NCI-H748 (cell line): ENCODE results near the gene AFF2.

Experiments
- DNase-seq: peaks from one replicate; lab custom pipeline; 2025; ENCODE audit not compliant: unreplicated experiment; lab: John Stamatoyannopoulos, UW

AFF2 gene

DNA sequence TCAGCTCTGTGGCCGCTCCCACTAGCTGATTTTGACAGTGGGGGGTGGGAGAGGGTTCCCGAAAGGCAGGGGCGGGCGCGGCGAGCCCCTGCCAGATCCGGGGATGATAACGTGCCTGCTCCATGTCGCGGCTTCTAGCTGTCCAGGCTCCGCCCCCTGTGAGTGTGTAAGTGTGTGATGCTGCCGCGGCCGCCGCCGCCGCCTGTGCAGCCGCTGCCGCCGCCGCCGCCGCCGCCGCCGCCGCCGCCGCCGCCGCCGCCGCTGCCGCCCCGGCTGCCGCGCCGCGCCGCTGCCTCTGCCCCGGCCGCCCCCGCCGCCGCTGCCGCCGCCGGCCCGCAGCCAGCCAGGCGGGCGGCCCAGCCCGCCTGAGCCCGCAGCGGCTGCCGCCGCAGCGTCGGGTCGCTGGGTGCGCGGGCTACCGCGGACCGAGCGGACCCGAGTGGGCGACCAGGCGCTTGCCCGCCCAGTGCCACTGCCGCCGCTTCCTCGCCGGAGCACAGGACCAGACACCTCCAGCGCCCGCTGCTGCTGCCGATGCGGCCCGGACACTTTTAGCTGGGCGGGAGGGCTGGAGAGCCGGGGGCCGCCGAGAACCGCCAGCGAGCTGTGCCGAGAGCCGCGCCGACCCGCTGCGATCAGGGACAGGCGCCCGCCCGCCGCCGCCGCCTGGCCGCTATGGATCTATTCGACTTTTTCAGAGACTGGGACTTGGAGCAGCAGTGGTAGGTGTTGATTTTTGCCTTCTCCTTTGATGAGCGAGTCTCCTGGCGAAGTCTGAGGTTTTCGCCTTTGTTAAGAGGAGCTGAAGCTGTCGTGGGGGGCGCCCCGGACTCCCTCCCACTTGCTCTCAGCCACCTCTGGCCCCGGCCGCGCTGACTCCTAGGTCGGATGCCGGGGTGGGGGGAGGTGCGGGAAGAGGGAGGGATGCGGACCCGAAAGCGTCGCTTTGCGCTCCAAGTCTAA, at the start of gene AFF2:
Gene AFF2 (plus strand): TSS at position 195 of the 963 bp plus-strand sequence. CDS start 481 bp downstream, at position 676.
- peak; percentile 54 for DNase-seq

GRCh38 chrX:148457279-148457678, 43.1 kb upstream of the AFF2 start:
- DNase-seq = no peak

GRCh38 chrX:148459343-148459742, 41.1 kb upstream of the AFF2 start:
- no peak for DNase-seq

DNA sequence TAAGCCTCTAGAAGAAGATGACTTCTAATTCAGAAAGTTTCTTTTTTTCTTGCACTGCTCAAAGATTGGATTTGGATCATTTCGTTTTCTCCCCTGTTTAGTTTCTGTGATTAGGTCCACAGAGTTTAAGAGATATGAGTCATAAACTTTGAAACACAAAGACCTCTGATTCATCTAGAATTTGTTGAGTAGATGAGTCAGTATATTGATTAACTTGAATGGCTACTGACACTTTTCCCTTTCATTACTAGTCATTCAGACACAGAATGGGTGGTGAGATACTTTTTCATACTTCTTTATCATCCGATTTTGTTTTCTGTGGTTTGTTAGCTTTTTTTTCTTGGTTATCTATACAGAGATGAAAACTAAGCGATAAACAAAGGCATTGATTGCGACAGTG, 34.1 kb upstream of the AFF2 start:
- no peak for DNase-seq

DNA sequence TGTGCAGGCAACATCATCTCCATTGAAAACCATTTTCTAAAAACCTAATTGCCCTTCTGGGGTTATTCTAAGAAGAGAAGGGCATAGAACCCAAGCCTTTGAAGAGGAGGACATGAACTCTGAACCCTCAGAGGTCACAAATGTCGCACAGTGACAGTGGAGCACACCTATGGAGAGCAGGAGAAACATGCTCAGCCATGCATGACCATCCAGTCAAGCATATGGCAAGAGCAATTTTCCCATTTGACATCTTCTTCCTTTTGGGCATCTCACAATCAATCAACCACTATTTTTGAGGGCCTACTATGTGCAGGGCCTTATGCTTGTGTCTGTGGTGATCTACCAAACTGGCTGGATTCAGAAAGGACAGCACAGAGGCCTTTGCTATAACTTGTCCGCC, 30.1 kb upstream of the AFF2 start:
- DNase-seq = no peak

DNA sequence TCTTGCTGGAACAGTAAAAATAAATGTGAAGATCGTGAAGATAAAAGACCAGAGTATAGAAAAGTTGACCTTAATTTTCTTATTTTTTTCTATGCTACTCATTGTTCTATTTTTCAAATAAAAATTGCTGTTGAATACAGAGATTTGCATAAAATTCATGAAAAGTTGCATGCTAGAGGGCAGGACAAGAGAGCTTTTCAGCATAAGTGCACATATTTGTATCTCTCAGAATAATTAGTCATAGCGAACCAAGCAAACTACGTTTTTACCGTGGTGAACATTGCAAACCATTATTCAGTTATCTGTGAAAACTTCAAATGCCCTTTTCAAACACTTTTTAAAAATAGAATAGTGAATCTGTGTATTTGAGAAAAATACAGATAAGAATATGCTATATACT, 26.4 kb upstream of the AFF2 start:
- DNase-seq = no peak

GRCh38 chrX:148492057-148492456, 8.4 kb upstream of the AFF2 start:
- DNase-seq = no peak

GRCh38 chrX:148495176-148495575, 5.2 kb upstream of the AFF2 start:
- no peak for DNase-seq

- DNase-seq = no peak
These were observed 2.4 kb upstream of the AFF2 start for GRCh38 chrX:148498067-148498466.

DNA sequence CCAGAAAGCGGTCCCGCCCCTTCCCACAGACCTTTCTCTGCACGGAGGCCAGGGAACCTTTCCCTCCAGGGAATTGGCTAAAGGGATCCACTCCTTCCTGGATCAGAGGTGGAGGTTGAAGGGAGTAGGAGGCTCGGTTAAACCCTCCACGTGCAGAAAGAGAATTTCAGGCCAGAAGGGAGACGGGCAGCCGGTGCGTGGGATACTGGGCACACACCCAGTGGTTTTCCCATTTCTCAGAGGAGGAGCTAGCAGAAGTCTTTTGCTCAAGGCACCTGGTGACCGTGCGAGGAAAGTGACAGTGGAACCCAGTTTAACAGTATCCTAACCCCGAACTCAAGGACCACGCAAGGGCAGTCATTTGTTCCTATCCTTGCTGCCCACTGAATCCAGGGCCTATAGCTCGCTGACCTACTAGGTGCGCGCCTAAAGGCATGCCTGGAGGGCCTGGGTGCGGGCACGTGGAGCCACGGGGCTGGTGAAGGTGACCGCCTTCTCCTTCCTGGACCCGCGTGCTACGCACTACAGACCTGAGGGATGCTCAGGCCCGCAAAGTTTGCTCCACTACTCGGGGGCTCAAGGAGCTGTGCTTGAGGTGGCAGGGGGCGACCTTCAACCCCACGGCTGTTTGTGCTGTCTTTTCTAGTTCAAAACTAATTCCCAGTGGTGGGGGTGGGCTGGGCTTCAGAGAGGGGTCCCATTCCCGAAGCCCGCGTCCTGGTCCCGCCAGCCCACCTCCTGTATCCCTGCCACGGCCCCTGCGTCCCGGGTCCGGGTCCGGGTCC, 587 bp upstream of the AFF2 start:
- DNase-seq = no peak

GRCh38 chrX:148501386-148502066, 1.1 kb downstream of the AFF2 start:
- peak; percentile 47 for DNase-seq

GRCh38 chrX:148504506-148504905, 4.1 kb downstream of the AFF2 start:
- no peak for DNase-seq

DNA sequence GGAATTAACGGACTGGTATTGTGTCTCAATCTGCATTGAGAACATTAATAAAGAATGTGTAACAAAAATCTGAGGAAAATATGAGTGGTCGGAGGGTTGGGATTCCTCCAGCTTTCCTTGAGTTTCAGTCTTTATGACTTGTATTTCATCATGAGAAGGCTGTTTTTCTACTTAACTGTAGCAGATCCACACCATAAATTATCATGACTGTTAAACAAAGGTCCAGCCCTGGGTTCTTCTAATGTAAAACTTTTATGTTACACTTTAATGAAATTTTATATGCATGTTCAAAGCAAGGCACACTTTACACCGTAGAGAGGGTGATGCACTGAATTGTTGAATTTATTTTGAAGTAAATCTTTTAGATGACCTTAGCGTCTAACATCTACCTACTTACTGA, 7.0 kb downstream of the AFF2 start:
- DNase-seq = no peak

- no peak for DNase-seq
These were observed 12.0 kb downstream of the AFF2 start for GRCh38 chrX:148512453-148512852.

GRCh38 chrX:148513661-148514060, 13.2 kb downstream of the AFF2 start:
- DNase-seq = no peak

DNA sequence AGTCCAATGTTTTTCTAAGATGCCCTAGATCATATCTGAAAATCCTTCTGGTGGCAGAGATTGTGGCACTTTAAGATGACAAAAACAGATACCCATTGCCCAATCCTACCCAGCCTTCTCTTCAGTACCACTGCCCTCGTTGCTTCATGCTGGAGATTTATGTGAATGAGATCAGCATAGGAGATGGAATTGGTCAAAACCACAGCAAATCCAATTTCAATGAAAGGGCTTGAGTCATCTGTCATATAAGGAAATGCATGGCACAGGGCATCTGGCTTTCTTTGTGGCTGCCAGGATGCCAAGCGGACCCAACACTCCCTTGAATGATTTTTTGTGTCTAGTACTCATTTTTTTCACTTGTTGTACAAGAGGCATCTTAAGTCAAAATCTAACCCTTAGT, 16.8 kb downstream of the AFF2 start:
- no peak for DNase-seq

DNA sequence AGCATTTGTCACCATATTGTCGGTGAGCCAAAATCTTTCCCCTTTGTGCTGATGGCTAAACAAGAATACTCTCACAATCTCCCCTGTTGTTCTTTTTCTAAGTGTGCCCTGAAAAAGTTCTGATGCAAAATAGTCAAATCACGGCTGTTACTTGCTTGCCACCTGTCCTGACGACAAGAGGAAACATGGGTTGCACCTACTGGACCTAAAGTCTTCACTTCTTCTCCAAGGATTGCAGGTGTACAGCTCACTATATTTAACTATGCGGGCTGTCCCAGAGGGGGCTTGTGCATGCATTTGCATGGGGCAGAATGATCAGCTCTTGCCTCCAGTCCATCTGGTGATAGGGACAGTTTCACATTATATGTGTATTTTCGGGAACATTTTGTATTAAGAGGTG, 21.6 kb downstream of the AFF2 start:
- no peak for DNase-seq

DNA sequence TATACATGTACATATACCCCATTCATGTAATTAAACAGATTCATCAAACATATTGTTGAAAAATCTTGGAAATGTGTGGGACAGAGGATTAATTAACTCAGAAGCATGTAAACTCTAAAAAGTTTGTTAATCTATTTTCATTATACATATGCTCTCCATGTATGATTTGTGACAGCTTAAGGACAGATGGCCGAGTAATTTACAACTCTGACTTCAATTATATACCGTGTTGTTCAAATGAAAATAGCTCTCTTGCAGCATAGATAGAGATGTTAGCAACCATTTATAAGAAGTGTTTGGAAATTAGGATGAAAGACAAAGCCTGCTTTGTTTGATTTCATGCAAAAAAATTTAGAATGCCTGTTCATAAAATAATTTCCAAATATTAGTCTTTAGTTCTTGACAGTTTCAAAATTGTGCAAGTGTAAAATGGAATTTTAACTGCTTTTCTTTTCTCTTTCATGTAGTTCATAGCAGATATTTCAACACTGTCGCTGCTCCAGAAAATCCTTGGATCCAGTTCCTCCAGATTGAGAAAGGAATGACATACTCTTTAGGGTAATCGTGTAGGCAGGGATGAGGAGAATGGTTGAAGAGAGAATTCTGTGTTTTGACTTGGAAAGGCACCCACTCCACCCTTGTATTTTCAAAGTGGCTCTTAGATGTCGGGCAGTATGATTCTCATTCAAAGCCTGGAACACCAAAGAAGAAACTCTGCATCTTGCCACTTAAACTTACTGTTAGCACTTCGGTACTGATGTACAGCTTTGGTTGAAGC, 23.1 kb downstream of the AFF2 start:
- DNase-seq = no peak

DNA sequence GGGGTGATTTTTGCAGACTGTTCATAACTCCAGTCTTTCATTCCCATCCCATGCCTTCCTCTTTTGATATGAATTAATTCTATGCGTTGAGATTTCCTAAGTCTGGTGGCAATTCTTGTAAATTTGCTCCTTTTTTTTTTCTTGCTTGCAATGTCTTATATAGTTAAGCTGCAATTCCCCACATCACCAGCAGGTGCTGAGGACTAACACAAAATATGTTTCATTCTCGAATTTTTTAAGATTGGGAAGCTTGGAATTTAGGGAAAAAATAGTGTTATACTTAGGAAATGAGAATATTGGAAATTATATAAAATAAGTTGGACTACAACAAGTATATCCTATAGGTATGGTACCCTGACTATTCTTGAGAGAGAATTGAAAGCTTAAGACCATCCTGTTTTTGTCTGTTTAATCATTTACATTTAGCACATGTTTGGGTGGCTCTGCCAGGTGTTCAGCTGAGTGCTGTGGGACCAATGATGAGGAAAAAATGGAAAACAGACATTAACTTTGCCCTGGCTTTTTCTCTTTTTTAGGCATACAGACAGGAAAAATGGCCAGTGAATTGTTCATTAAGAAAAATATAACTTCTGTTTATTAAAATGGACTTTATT, 30.2 kb downstream of the AFF2 start:
- peak; percentile 1 for DNase-seq

DNA sequence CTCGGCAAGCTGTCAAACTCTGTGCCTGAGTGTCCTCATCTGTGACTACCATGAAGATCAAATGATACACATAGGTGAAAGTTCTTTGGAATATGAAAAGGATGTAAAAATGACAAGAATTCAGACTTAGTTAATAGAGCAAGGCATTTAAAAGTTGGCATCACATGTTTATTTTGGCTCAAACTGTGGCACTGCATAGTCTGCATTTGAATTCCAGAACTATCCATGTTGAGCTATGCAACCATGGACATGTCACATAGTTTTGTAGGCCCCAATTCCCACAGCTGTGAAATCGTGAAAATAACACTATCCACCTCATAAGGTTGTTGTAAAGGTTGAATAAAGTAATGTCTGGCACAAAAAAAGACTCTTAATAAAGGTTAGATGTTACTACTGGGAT, 33.9 kb downstream of the AFF2 start:
- DNase-seq = no peak
